Activated gamma-delta T cell treated with anti-CD3 and anti-CD28 coated beads, Interleukin-2, amount 50 U/mL, for 16 hours (primary cell): ENCODE results near the gene PTPRN2.

Experiments
- DNase-seq: peaks from one replicate; pipeline ENCODE4 v3.0.0-alpha.2; 2020; ENCODE audit warnings: low read depth

PTPRN2 gene

GRCh38 chr7:157827045-157827862 lies 760.4 kb downstream of the PTPRN2 start:
- no peak for DNase-seq

- no peak for DNase-seq
Measured at GRCh38 chr7:157826566-157826965, 761.1 kb downstream of the PTPRN2 start.

GRCh38 chr7:157825325-157825724 lies 762.3 kb downstream of the PTPRN2 start:
- DNase-seq = no peak

GRCh38 chr7:157824819-157825121 lies 762.9 kb downstream of the PTPRN2 start:
- no peak for DNase-seq

- DNase-seq = no peak
Measured at GRCh38 chr7:157824011-157824818, 763.4 kb downstream of the PTPRN2 start.

- DNase-seq = no peak
Measured at GRCh38 chr7:157822688-157823031, 765.0 kb downstream of the PTPRN2 start.

- no peak for DNase-seq
Measured at GRCh38 chr7:157821959-157822687, 765.5 kb downstream of the PTPRN2 start.

GRCh38 chr7:157820796-157821195 lies 766.8 kb downstream of the PTPRN2 start:
- no peak for DNase-seq

- no peak for DNase-seq
Measured at GRCh38 chr7:157819455-157819807, 768.2 kb downstream of the PTPRN2 start.

- no peak for DNase-seq
Measured at GRCh38 chr7:157818701-157819454, 768.7 kb downstream of the PTPRN2 start.

GRCh38 chr7:157817944-157818700 lies 769.5 kb downstream of the PTPRN2 start:
- no peak for DNase-seq

GRCh38 chr7:157817433-157817832 lies 770.2 kb downstream of the PTPRN2 start:
- no peak for DNase-seq

- no peak for DNase-seq
Measured at GRCh38 chr7:157816526-157817250, 770.9 kb downstream of the PTPRN2 start.

- no peak for DNase-seq
Measured at GRCh38 chr7:157816086-157816485, 771.5 kb downstream of the PTPRN2 start.

GRCh38 chr7:157815706-157816022 lies 772.0 kb downstream of the PTPRN2 start:
- DNase-seq = no peak

- no peak for DNase-seq
Measured at GRCh38 chr7:157814931-157815705, 772.5 kb downstream of the PTPRN2 start.

GRCh38 chr7:157813741-157814661 lies 773.6 kb downstream of the PTPRN2 start:
- DNase-seq = no peak

GRCh38 chr7:157813053-157813452 lies 774.6 kb downstream of the PTPRN2 start:
- DNase-seq = no peak

GRCh38 chr7:157811946-157812345 lies 775.7 kb downstream of the PTPRN2 start:
- no peak for DNase-seq
